ENCODE measurements around the gene STRIP2. TPM values are rescaled to one million over a fixed set of nuclear protein-coding genes. Genes with fewer than 3 reads are reported as not detected.

The STRIP2 gene
- total and polyA plus RNA-seq, 2 donors from 2014 or later: 0.88 to 9.0 TPM

GRCh38 chr7:129412501-129412900, 21.7 kb upstream of the STRIP2 start:
- Histone ChIP-seq H3K27ac (ENCODE audit: low read depth in 2 of 2, low read length in 2 of 2) (no peak overlapping the region), H3K9me3 (ENCODE audit: control insufficient read depth in 2 of 3, insufficient read depth in 1 of 3, low read length in 3 of 3) (no peaks in the 10 kb centered on the region), H3K27me3 (ENCODE audit: control insufficient read depth, insufficient read depth, low read length) (no peaks in the 10 kb centered on the region), H3K36me3 (ENCODE audit: control insufficient read depth in 2 of 3, insufficient read depth in 3 of 3, low read length in 3 of 3) (peaks cover 2 to 7% (median 6%) of the 10 kb centered on the region in 3 donors), H3K9ac (ENCODE audit: low read length in 3 of 3) (no peak overlapping the region), H3K4me3 (ENCODE audit: low read length in 3 of 3) (no peak overlapping the region), H3K4me1 (ENCODE audit: control insufficient read depth in 2 of 3, insufficient read depth in 2 of 3, low read depth in 1 of 3, low read length in 3 of 3) (no peaks in the 10 kb centered on the region)
- no peak for TF ChIP-seq CTCF (IDR thresholded peaks at IDR 0.05; ENCODE audit: borderline replicate concordance, extremely low read depth, insufficient read depth)
- intact Hi-C loops (cut with DNase I): no loop called here
- FAIRE-seq (no peak), DNase-seq (no peak)

GRCh38 chr7:129417073-129417472, 17.2 kb upstream of the STRIP2 start:
- H3K27me3 ChIP-seq (ENCODE audit: control insufficient read depth, insufficient read depth, low read length): no peaks in the 10 kb centered on the region
- no peaks in the 10 kb centered on the region for H3K4me1 ChIP-seq (ENCODE audit: control insufficient read depth in 2 of 3, insufficient read depth in 2 of 3, low read depth in 1 of 3, low read length in 3 of 3)
- H3K27ac ChIP-seq (ENCODE audit: low read depth in 2 of 2, low read length in 2 of 2): no peak overlapping the region
- H3K36me3 ChIP-seq (ENCODE audit: control insufficient read depth in 2 of 3, insufficient read depth in 3 of 3, low read length in 3 of 3): peaks cover 2 to 6% (median 2%) of the 10 kb centered on the region in 3 donors
- DNase-seq: no peak
- FAIRE-seq: no peak
- no peak for TF ChIP-seq CTCF (IDR thresholded peaks at IDR 0.05; ENCODE audit: borderline replicate concordance, extremely low read depth, insufficient read depth)
- H3K9me3 ChIP-seq (ENCODE audit: control insufficient read depth in 2 of 3, insufficient read depth in 1 of 3, low read length in 3 of 3): no peaks in the 10 kb centered on the region
- no peak overlapping the region for H3K4me3 ChIP-seq (ENCODE audit: low read length in 3 of 3)
- intact Hi-C loops (cut with DNase I): no loop called here
- no peak overlapping the region for H3K9ac ChIP-seq (ENCODE audit: low read length in 3 of 3)

GRCh38 chr7:129421717-129422250, 12.4 kb upstream of the STRIP2 start:
- DNase-seq (no peak), FAIRE-seq (no peak)
- TF ChIP-seq CTCF (IDR thresholded peaks at IDR 0.05; ENCODE audit: borderline replicate concordance, extremely low read depth, insufficient read depth): no peak
- Histone ChIP-seq H3K9ac (ENCODE audit: low read length in 3 of 3) (no peak overlapping the region), H3K4me1 (ENCODE audit: control insufficient read depth in 2 of 3, insufficient read depth in 2 of 3, low read depth in 1 of 3, low read length in 3 of 3) (no peaks in the 10 kb centered on the region), H3K36me3 (ENCODE audit: control insufficient read depth in 2 of 3, insufficient read depth in 3 of 3, low read length in 3 of 3) (peaks cover 0 to 16% (median 0%) of the 10 kb centered on the region in 3 donors), H3K4me3 (ENCODE audit: low read length in 3 of 3) (no peak overlapping the region), H3K9me3 (ENCODE audit: control insufficient read depth in 2 of 3, insufficient read depth in 1 of 3, low read length in 3 of 3) (no peaks in the 10 kb centered on the region), H3K27me3 (ENCODE audit: control insufficient read depth, insufficient read depth, low read length) (no peaks in the 10 kb centered on the region), H3K27ac (ENCODE audit: low read depth in 2 of 2, low read length in 2 of 2) (no peak overlapping the region)
- intact Hi-C loops (cut with DNase I): no loop called here

- no peak overlapping the region for H3K27ac ChIP-seq (ENCODE audit: low read depth in 2 of 2, low read length in 2 of 2)
- no peaks in the 10 kb centered on the region for H3K9me3 ChIP-seq (ENCODE audit: control insufficient read depth in 2 of 3, insufficient read depth in 1 of 3, low read length in 3 of 3)
- no peak overlapping the region for H3K9ac ChIP-seq (ENCODE audit: low read length in 3 of 3)
- TF ChIP-seq CTCF (IDR thresholded peaks at IDR 0.05; ENCODE audit: borderline replicate concordance, extremely low read depth, insufficient read depth): no peak
- H3K27me3 ChIP-seq (ENCODE audit: control insufficient read depth, insufficient read depth, low read length): no peaks in the 10 kb centered on the region
- no peak overlapping the region for H3K4me3 ChIP-seq (ENCODE audit: low read length in 3 of 3)
- DNase-seq (no peak), FAIRE-seq (no peak)
- intact Hi-C loops (cut with DNase I): no loop called here
- no peaks in the 10 kb centered on the region for H3K4me1 ChIP-seq (ENCODE audit: control insufficient read depth in 2 of 3, insufficient read depth in 2 of 3, low read depth in 1 of 3, low read length in 3 of 3)
- peaks cover 0 to 20% (median 0%) of the 10 kb centered on the region in 3 donors for H3K36me3 ChIP-seq (ENCODE audit: control insufficient read depth in 2 of 3, insufficient read depth in 3 of 3, low read length in 3 of 3)
Measured at GRCh38 chr7:129422727-129423126, 11.5 kb upstream of the STRIP2 start.
